ENCODE data around the gene NOP16. TPM values are rescaled to one million over a fixed set of nuclear protein-coding genes. Genes with fewer than 3 reads are reported as not detected.

The NOP16 gene
- total RNA-seq, 6 donors from 2014 or later: 3.1 to 25.4 (median 12.1) TPM

- H3K27ac ChIP-seq: peak within 1 kb of the TSS in 3 of 4 donors; percentile 2 to 79 (median 50)
- H3K9me3 ChIP-seq: no peaks in the 10 kb centered on the region
- ATAC-seq (ENCODE audit: low FRiP score in 2 of 2) (peak in 1 of 2 donors; percentile 79), DNase-seq (peak; percentile 23 to 91)
- WGBS, 2 donors: 0 to 2% methylated on average over 22 to 31 of the region's 108 CpGs
- H3K36me3 ChIP-seq: peaks cover 0 to 13% (median 3%) of the 10 kb centered on the region in 4 donors
- peak within 1 kb of the TSS; percentile 72 to 89 (median 84) for H3K4me3 ChIP-seq
- peaks cover 0 to 6% (median 0%) of the 10 kb centered on the region in 4 donors for H3K27me3 ChIP-seq
- H3K4me1 ChIP-seq: peaks cover 13 to 32% (median 22%) of the 10 kb centered on the region in 4 donors
- TF ChIP-seq EP300 (IDR thresholded peaks at IDR 0.05): no peak
- TF ChIP-seq POLR2AphosphoS5 (IDR thresholded peaks at IDR 0.05): no peak
- TF ChIP-seq CTCF (IDR thresholded peaks at IDR 0.05): no peak
- TF ChIP-seq POLR2A (IDR thresholded peaks at IDR 0.05): no peak
Observed at GRCh38 chr5:176365351-176366231, 22.8 kb downstream of the NOP16 start, which contains the start of gene ARL10. TSS of gene ARL10 (plus strand) at chr5:176365487. CDS start at chr5:176365564, 77 bp downstream.

GRCh38 chr5:176364765-176365350 is 23.5 kb downstream of the NOP16 start:
- WGBS, 2 donors: 27 to 31% methylated on average over 24 to 28 of the region's 28 CpGs
- Histone ChIP-seq H3K4me3 (peak overlapping the region; percentile 72 to 89 (median 84)), H3K9me3 (no peaks in the 10 kb centered on the region), H3K27me3 (peaks cover 0 to 6% (median 0%) of the 10 kb centered on the region in 4 donors), H3K36me3 (peaks cover 0 to 8% (median 3%) of the 10 kb centered on the region in 4 donors), H3K27ac (peak overlapping the region in 3 of 4 donors; percentile 2 to 79 (median 50)), H3K4me1 (peaks cover 19 to 39% (median 27%) of the 10 kb centered on the region in 4 donors)
- peak in 1 of 2 donors; percentile 0 for ATAC-seq (ENCODE audit: low FRiP score in 2 of 2)
- no peak for DNase-seq
- TF ChIP-seq POLR2AphosphoS5 (IDR thresholded peaks at IDR 0.05) (no peak), POLR2A (IDR thresholded peaks at IDR 0.05) (peak in 1 of 4 donors; percentile 14), EP300 (IDR thresholded peaks at IDR 0.05) (no peak), CTCF (IDR thresholded peaks at IDR 0.05) (no peak)

- TF ChIP-seq CTCF (IDR thresholded peaks at IDR 0.05): no peak
- no peak for TF ChIP-seq EP300 (IDR thresholded peaks at IDR 0.05)
- TF ChIP-seq POLR2A (IDR thresholded peaks at IDR 0.05): no peak
- TF ChIP-seq POLR2AphosphoS5 (IDR thresholded peaks at IDR 0.05): no peak
- Histone ChIP-seq H3K27ac (peak overlapping the region in 3 of 4 donors; percentile 81 to 90 (median 89)), H3K27me3 (peaks cover 0 to 6% (median 0%) of the 10 kb centered on the region in 4 donors), H3K36me3 (peaks cover 0 to 18% (median 7%) of the 10 kb centered on the region in 4 donors), H3K4me3 (peak overlapping the region in 3 of 4 donors; percentile 85 to 97 (median 96)), H3K9me3 (no peaks in the 10 kb centered on the region), H3K4me1 (peaks cover 21 to 44% (median 28%) of the 10 kb centered on the region in 4 donors)
- 68 to 69% methylated on average over 7 to 8 of the region's 8 CpGs for WGBS, 2 donors
- DNase-seq: no peak
- no peak for ATAC-seq (ENCODE audit: low FRiP score in 2 of 2)
Observed at GRCh38 chr5:176362233-176362490, 26.2 kb downstream of the NOP16 start.

- peaks cover 21 to 44% (median 28%) of the 10 kb centered on the region in 4 donors for H3K4me1 ChIP-seq
- H3K9me3 ChIP-seq: no peaks in the 10 kb centered on the region
- peaks cover 0 to 6% (median 0%) of the 10 kb centered on the region in 4 donors for H3K27me3 ChIP-seq
- ATAC-seq (ENCODE audit: low FRiP score in 2 of 2) (peak; percentile 97 to 98), DNase-seq (peak; percentile 97)
- peak in 1 of 4 donors; percentile 2 for TF ChIP-seq EP300 (IDR thresholded peaks at IDR 0.05)
- peak; percentile 68 to 99 for TF ChIP-seq POLR2AphosphoS5 (IDR thresholded peaks at IDR 0.05)
- TF ChIP-seq POLR2A (IDR thresholded peaks at IDR 0.05): peak in 3 of 4 donors; percentile 39 to 97 (median 90)
- peak in 4 of 6 experiments; percentile 11 to 47 (median 20) for TF ChIP-seq CTCF (IDR thresholded peaks at IDR 0.05)
- peaks cover 0 to 23% (median 9%) of the 10 kb centered on the region in 4 donors for H3K36me3 ChIP-seq
- H3K27ac ChIP-seq: peak within 1 kb of the TSS; percentile 62 to 90 (median 85)
- peak within 1 kb of the TSS; percentile 85 to 98 (median 96) for H3K4me3 ChIP-seq
- WGBS, 2 donors: 2 to 3% methylated on average over 19 to 39 of the region's 56 CpGs
Observed at GRCh38 chr5:176361437-176362232, 26.8 kb downstream of the NOP16 start, which contains the start of gene KIAA1191. TSS of gene KIAA1191 (minus strand) at chr5:176361764. CDS start at chr5:176359508, 2,256 bp downstream.

Data from upper lobe of left lung (tissue), 6 donors.